GM10266 (cell line): ENCODE measurements around the gene NVL.

Source experiments
- DNase-seq: peaks from one replicate; pipeline ENCODE4 v3.0.0; 2012; ENCODE audit errors: extremely low spot score
- TF ChIP-seq, protein P1 (sequence below): IDR thresholded peaks from 2 replicates; pipeline ENCODE4 v1.5.1; 2012; ENCODE audit warnings: mild to moderate bottlenecking, low read depth; ENCODE audit not compliant: control insufficient read depth, insufficient read depth; ENCODE audit errors: missing control alignments

Gene NVL

DNA sequence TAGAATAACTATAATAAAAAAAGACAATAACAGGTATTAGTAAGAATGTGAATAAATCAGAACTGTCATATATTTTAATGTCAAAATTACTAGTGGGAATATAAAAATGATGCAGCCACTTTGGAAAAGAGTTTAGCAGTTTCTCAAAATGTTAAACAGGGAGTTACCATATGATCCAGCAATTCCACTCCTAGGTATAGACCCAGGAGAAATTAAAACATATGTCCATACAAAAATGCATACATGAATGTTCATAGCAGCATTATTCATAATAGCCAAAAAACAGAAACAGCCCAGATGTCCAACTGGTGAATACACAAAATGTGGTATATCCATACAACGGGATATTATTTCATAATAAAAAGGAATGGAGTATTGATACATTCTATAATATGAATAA lies 71.6 kb downstream of the NVL start:
- TF ChIP-seq, protein P1, sequence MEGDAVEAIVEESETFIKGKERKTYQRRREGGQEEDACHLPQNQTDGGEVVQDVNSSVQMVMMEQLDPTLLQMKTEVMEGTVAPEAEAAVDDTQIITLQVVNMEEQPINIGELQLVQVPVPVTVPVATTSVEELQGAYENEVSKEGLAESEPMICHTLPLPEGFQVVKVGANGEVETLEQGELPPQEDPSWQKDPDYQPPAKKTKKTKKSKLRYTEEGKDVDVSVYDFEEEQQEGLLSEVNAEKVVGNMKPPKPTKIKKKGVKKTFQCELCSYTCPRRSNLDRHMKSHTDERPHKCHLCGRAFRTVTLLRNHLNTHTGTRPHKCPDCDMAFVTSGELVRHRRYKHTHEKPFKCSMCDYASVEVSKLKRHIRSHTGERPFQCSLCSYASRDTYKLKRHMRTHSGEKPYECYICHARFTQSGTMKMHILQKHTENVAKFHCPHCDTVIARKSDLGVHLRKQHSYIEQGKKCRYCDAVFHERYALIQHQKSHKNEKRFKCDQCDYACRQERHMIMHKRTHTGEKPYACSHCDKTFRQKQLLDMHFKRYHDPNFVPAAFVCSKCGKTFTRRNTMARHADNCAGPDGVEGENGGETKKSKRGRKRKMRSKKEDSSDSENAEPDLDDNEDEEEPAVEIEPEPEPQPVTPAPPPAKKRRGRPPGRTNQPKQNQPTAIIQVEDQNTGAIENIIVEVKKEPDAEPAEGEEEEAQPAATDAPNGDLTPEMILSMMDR = no peak
- no peak for DNase-seq

DNA sequence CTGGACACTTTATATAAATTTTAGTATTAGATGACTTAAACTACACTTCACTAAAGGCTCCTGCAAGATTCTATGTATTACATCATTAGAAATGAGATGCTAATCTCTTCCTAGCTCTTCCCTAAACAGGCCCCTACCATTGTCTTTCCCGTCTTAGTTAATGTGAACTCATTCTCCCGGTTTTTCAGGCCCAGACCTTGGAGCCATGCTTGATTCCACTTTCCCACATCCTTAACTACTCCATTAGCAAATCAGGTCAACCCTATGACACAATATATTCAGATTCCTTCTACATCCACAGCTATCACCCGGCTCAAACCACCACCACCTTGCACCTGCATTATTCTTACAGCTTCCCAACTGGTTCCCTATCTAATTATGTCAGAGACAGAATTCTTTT lies 73.3 kb downstream of the NVL start:
- DNase-seq = no peak
- TF ChIP-seq, protein P1 = no peak

DNA sequence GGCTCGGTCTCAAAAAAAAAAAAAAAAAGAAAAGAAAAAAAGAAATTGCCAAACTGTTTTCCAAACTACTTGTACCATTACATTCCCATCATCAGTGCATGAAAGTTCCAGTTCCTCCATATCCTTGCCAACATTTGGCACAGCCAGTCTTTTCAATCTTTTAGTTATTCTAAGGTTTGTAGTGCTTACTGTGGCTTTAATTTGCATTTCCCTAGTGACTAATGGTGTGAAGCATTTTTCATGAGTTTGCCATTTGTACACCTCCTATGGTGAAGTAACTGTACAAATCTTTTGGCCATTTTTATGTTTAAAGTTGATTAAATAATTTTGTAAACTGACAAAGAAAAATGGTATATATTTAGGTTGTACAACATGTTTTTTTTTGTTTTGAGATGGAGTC lies 76.3 kb downstream of the NVL start:
- no peak for DNase-seq
- TF ChIP-seq, protein P1 = no peak

DNA sequence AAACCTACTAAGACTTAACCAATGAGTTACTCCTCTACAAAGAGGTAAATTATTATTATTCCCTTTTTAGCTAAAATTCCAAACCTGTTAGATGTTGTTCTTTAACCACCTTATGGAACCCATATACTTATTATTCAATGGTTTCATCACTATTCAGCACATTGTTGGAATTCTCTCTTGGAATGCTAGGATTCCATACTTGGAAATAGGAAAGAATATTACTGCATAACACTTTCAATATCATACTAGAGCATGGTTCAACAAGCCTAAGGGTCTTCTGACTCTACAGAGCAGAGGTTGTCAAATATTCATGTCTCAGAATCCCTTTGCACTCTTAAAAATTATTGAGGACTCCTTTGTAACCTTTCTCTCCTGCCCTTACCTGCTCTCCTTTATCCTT lies 77.5 kb downstream of the NVL start:
- TF ChIP-seq, protein P1 = no peak
- DNase-seq = no peak

- no peak for DNase-seq
- TF ChIP-seq, protein P1 = no peak
Measured at GRCh38 chr1:224251741-224252146, 78.2 kb downstream of the NVL start.

- no peak for DNase-seq
- TF ChIP-seq, protein P1 = no peak
Measured at GRCh38 chr1:224245188-224245587, 84.8 kb downstream of the NVL start.

DNA sequence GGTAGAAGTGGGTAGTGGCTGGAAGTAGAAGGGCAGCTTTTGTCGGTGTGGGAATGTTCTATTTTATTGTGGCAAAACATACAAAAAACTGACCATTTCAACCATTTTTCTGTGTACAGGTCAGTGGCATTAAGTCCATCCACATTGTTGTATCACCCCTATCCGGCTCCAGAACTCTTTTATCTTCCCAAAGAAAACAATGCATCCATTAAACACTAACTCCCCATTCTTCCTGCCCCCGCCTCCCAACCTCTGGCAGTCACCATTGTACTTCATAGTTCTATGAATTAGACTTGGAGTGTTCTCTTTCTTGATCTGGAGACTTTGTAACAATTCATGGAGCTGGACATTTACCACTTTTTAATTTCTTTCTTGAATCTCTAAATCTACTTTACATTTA lies 91.2 kb downstream of the NVL start:
- TF ChIP-seq, protein P1 = no peak

GRCh38 chr1:224238212-224238611 lies 91.8 kb downstream of the NVL start:
- TF ChIP-seq, protein P1 = no peak
- no peak for DNase-seq

More for the DNA sequence above, 91.2 kb downstream of the NVL start:
- no peak for DNase-seq
